ENCODE measurements around the gene LIMS2.

The LIMS2 gene

DNA sequence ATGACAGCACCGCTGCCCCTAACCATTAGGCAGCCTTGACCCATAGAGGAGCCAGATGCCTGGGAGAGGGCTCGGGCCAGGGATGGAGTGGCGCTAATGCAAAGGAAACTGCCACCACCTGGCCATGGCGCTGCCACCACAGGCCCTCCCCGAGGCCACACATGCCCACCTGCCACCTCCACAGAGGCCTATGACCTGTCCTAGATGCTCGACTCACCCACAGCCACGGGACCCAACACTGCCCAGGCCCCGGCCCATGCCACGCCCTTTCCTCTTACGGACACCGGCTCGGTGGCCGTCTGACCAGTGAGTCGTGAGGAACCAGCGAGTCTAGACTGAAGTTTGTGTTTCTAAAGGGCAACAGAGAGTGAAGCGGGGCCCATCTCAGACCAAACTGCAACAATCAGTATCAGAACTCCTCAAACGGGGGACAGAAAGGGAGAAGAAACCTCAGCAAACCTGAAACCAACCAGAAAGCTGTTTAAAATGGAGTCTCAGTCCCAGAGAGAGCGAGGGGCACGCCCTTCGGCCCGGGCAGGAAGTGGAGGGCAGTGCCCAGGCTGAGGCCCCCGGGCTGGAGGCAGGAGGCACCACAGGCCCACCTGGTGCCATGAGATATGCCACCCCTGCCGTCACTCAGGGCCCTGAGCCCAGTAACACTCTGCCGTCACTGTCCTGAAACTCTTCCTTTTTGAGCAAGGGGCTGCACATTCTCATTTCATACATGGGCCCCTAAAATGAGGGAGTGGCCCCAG lies 28.7 kb downstream of the LIMS2 start:
- H3K9me3 ChIP-seq (replicated peaks; ENCODE audit: low read length) = no peaks in the 10 kb centered on the region
- H3K27me3 ChIP-seq (ENCODE audit: control insufficient read depth, insufficient read depth, low read length) = no peaks in the 10 kb centered on the region
- no peak overlapping the region for H3K9ac ChIP-seq (ENCODE audit: low read depth, low read length)
- no peak overlapping the region for H3K4me3 ChIP-seq (ENCODE audit: low read length)
- H3K36me3 ChIP-seq (ENCODE audit: insufficient read depth, low read length) = no peaks in the 10 kb centered on the region
- H3K4me1 ChIP-seq (ENCODE audit: control insufficient read depth, insufficient read depth, low read length) = peaks cover 20% of the 10 kb centered on the region
- no peak overlapping the region for H3K4me2 ChIP-seq (ENCODE audit: low read length)

DNA sequence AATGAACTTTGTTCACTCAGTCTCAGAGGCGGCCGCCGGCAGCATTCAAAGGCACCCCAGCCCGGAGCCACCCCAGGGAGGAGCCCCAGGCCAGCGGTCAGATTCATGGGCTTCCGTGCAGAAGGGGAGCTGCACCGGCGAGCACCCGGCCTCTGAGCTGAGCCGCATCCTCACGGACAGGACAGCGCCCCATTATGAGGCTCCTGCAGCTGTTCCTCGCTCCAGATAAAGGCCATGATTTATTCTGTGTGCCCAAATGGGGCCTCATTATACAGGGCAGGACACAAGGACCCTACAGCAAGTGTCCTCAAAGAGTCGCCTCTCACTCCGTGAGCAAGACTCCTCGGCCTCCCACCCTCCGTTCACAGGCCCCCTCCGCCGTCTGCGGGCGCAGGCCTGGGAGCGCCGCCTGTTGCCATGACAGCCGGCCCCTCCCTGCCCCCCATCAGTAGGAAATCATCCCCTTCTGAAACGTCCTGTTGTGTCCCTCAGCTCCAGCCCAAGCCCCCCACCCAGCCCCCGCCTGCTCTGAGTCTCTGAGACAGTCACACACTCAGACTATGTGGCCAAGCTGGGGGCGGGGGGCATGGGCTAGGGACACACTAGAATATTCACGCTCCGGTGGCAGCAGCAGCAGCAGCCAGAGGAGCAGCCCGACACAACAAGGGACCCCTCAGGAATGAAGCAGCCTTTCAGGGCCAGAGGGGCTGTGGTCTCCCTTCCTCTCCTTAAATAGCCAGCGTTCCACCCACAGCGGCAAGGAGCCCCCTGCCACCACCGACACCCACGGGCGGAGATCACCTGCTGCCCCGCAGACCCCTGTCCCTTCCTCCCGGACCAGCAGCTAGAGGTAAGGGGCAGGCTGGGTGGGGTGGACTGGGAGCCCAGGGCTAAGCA lies 29.7 kb downstream of the LIMS2 start, which contains the start of gene GPR17:
TSS of gene GPR17 (plus strand) at position 759 of the 897 bp plus-strand sequence. CDS start 4,583 bp downstream, outside the sequence.
- H3K9ac ChIP-seq (ENCODE audit: low read depth, low read length) = no peak within 1 kb of the TSS

DNA sequence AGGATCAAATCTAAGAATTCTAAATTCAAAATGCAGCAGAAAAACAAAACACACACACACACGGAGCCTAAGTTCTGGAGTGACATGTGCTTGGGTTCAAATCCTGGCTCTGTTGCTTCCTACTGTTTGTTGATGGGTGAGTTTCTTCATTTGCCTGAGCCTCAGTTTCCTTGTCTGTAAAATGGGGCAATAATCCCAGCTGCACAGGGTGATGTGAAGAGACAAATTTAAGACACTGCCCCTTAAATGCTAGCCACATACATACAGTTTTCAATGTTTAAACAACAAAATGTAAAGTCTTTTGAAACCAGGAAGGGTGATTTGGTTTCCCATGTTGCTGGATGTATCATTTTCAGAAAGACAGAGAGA lies 30.3 kb downstream of the LIMS2 start:
- Histone ChIP-seq H3K36me3 (ENCODE audit: insufficient read depth, low read length) (no peaks in the 10 kb centered on the region), H3K9me3 (replicated peaks; ENCODE audit: low read length) (no peaks in the 10 kb centered on the region), H3K27me3 (ENCODE audit: control insufficient read depth, insufficient read depth, low read length) (no peaks in the 10 kb centered on the region), H3K9ac (ENCODE audit: low read depth, low read length) (no peak overlapping the region), H3K4me2 (ENCODE audit: low read length) (no peak overlapping the region), H3K4me1 (ENCODE audit: control insufficient read depth, insufficient read depth, low read length) (peaks cover 23% of the 10 kb centered on the region), H3K4me3 (ENCODE audit: low read length) (no peak overlapping the region)

More for the DNA sequence above, 29.7 kb downstream of the LIMS2 start, which contains the start of gene GPR17:
- H3K4me1 ChIP-seq (ENCODE audit: control insufficient read depth, insufficient read depth, low read length) = peaks cover 20% of the 10 kb centered on the region
- H3K36me3 ChIP-seq (ENCODE audit: insufficient read depth, low read length) = no peaks in the 10 kb centered on the region
- no peak within 1 kb of the TSS for H3K4me3 ChIP-seq (ENCODE audit: low read length)
- no peaks in the 10 kb centered on the region for H3K9me3 ChIP-seq (replicated peaks; ENCODE audit: low read length)
- no peak within 1 kb of the TSS for H3K4me2 ChIP-seq (ENCODE audit: low read length)
- no peaks in the 10 kb centered on the region for H3K27me3 ChIP-seq (ENCODE audit: control insufficient read depth, insufficient read depth, low read length)

GRCh38 chr2:127644066-127645025 lies 31.0 kb downstream of the LIMS2 start:
- Histone ChIP-seq H3K36me3 (ENCODE audit: insufficient read depth, low read length) (no peaks in the 10 kb centered on the region), H3K4me1 (ENCODE audit: control insufficient read depth, insufficient read depth, low read length) (peaks cover 27% of the 10 kb centered on the region), H3K4me3 (ENCODE audit: low read length) (no peak overlapping the region), H3K27me3 (ENCODE audit: control insufficient read depth, insufficient read depth, low read length) (no peaks in the 10 kb centered on the region), H3K9ac (ENCODE audit: low read depth, low read length) (no peak overlapping the region), H3K9me3 (replicated peaks; ENCODE audit: low read length) (no peaks in the 10 kb centered on the region), H3K4me2 (ENCODE audit: low read length) (no peak overlapping the region)

DNA sequence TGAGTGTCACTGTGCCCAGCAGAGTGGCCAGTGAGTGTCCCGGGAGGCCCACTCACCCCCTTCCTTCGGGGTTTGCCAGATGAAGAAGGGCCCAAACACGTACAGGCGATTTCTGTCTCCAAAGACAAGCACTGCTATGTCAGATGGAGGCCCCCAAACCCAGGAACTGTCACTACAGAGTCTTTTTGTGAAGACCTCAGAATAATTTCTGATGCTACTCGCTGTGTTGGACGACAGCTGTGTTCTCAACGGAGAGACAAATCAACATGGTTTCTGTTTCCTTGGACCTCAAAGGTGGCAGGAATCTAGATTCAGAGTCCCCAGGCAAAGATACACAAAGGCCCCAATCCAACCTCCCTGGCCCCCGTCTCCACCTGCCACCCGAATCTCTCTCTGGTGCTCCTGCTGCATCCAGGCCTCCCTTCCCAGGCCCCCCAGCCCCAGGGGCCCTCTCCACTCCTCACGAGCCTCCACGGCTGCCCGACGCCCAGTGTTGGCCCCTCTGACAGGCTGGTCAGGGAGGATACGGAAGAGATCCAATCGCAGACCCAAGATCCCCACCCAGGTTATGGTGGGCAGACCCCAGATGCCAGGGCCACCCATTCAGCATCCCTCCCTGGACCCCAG lies 31.8 kb downstream of the LIMS2 start:
- H3K9me3 ChIP-seq (replicated peaks; ENCODE audit: low read length) = no peaks in the 10 kb centered on the region
- no peak overlapping the region for H3K4me3 ChIP-seq (ENCODE audit: low read length)
- H3K4me2 ChIP-seq (ENCODE audit: low read length) = no peak overlapping the region
- peaks cover 31% of the 10 kb centered on the region for H3K4me1 ChIP-seq (ENCODE audit: control insufficient read depth, insufficient read depth, low read length)
- H3K9ac ChIP-seq (ENCODE audit: low read depth, low read length) = no peak overlapping the region
- H3K27me3 ChIP-seq (ENCODE audit: control insufficient read depth, insufficient read depth, low read length) = no peaks in the 10 kb centered on the region
- no peaks in the 10 kb centered on the region for H3K36me3 ChIP-seq (ENCODE audit: insufficient read depth, low read length)

GRCh38 chr2:127642706-127643438 lies 32.5 kb downstream of the LIMS2 start:
- H3K4me2 ChIP-seq (ENCODE audit: low read length) = no peak overlapping the region
- no peaks in the 10 kb centered on the region for H3K36me3 ChIP-seq (ENCODE audit: insufficient read depth, low read length)
- H3K4me1 ChIP-seq (ENCODE audit: control insufficient read depth, insufficient read depth, low read length) = peaks cover 34% of the 10 kb centered on the region
- H3K9ac ChIP-seq (ENCODE audit: low read depth, low read length) = no peak overlapping the region
- no peaks in the 10 kb centered on the region for H3K9me3 ChIP-seq (replicated peaks; ENCODE audit: low read length)
- H3K27me3 ChIP-seq (ENCODE audit: control insufficient read depth, insufficient read depth, low read length) = no peaks in the 10 kb centered on the region
- H3K4me3 ChIP-seq (ENCODE audit: low read length) = no peak overlapping the region

DNA sequence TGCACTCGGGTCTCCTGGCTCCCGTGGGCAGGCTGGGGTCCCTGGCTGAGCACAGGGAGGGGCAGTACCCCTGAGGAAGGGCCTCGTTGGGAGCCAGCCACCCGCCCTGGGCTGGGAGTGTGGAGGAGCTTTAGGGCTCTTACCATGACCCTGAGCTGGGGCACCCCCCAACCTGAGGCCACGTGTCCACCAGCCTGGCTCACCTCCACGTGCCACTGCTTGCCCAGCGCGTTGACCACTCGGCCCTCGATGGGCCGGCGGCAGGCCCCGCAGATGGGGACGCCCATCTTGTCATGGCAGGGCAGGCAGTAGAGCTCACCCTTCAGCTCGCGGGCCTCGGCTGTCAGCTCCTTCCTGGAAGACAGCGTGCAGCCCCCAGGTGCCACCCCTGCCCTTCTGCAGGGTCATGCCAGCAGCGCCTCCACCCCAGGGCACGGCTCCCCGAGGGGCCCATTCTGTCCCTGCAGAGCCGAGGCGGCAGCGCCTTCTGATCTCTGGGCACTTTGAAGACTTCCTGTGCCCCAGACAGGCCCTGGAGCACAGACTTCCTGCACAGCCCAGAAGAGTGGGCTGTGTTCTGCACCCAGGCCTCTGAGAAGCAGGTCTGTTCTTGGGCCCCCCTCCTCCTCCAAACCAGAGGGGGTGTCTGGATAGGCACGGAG lies 33.4 kb downstream of the LIMS2 start:
- no peaks in the 10 kb centered on the region for H3K9me3 ChIP-seq (replicated peaks; ENCODE audit: low read length)
- peaks cover 34% of the 10 kb centered on the region for H3K4me1 ChIP-seq (ENCODE audit: control insufficient read depth, insufficient read depth, low read length)
- H3K9ac ChIP-seq (ENCODE audit: low read depth, low read length) = no peak overlapping the region
- no peaks in the 10 kb centered on the region for H3K36me3 ChIP-seq (ENCODE audit: insufficient read depth, low read length)
- H3K4me2 ChIP-seq (ENCODE audit: low read length) = no peak overlapping the region
- no peaks in the 10 kb centered on the region for H3K27me3 ChIP-seq (ENCODE audit: control insufficient read depth, insufficient read depth, low read length)
- no peak overlapping the region for H3K4me3 ChIP-seq (ENCODE audit: low read length)

DNA sequence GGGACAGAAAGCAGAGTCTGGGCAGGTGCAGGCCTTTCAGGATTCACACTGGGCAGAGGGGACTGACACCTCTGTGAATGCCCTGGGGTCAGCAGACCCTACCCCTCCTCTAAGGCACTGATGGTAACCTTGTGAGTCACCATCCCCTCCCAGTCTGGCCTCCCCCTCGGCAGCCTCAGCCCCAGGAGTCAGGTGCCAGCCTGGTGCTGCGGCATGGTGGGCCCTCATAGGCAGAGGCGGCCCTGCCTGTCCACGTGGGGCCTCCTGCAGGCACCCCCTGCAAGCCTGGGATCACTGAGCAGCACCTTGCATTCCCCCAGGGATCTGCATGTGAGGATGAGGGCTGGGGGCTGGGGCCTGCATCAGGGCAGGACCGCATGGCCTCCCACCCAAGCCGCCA lies 34.2 kb downstream of the LIMS2 start:
- Histone ChIP-seq H3K27me3 (ENCODE audit: control insufficient read depth, insufficient read depth, low read length) (no peaks in the 10 kb centered on the region), H3K4me3 (ENCODE audit: low read length) (no peak overlapping the region), H3K4me2 (ENCODE audit: low read length) (no peak overlapping the region), H3K9ac (ENCODE audit: low read depth, low read length) (no peak overlapping the region), H3K9me3 (replicated peaks; ENCODE audit: low read length) (no peaks in the 10 kb centered on the region), H3K36me3 (ENCODE audit: insufficient read depth, low read length) (no peaks in the 10 kb centered on the region), H3K4me1 (ENCODE audit: control insufficient read depth, insufficient read depth, low read length) (peaks cover 30% of the 10 kb centered on the region)

DNA sequence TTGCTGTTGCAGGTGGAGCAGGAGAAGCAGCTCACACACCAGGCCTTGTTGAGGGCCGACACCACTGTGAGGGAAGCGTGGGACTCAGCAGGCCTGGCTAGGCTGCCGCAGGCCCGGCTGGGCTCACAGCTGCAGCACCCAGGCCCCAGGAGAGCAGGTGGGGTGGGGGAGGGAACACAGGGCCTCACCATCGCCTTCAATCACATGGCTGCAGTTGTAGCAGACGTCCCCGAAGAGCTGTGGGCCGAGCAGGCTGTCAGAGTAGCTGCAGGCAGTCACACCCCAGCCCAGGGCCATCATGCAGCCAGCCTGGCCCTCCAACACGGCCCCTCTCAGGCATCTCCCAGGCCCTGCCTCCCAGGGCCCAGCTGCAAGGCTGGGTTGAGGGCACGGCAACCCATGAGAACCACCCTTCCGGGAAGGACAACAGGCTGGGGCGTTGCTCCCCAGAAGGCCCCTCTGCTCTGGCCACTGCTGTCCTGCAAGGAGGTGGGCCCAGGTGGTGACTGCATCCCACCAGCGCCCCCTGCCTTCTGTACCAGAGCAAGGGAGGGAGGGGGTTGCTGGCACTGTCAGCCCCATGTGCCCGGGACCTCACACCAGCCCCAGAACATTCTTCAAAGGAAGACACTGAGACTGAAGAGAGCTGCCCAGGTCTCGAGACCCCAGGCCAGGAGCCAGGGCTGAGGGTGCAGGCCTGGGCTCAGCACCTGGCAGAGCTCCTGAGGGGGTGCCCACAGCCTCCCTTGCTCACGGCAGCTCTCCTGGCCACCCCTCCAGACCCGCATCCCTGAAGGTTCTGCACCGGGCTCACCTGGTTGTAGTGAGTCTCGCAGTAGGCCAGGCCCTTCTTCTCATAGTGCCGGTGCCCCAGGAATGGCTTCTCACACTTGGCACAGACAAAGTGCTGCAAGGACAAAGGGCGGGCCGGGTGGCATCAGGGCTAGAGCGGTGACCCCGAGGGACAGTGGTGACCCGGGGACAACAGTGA lies 35.0 kb downstream of the LIMS2 start:
- Histone ChIP-seq H3K9me3 (replicated peaks; ENCODE audit: low read length) (no peaks in the 10 kb centered on the region), H3K27me3 (ENCODE audit: control insufficient read depth, insufficient read depth, low read length) (no peaks in the 10 kb centered on the region), H3K4me3 (ENCODE audit: low read length) (no peak overlapping the region), H3K9ac (ENCODE audit: low read depth, low read length) (no peak overlapping the region), H3K4me1 (ENCODE audit: control insufficient read depth, insufficient read depth, low read length) (peaks cover 30% of the 10 kb centered on the region), H3K4me2 (ENCODE audit: low read length) (no peak overlapping the region), H3K36me3 (ENCODE audit: insufficient read depth, low read length) (peaks cover 3% of the 10 kb centered on the region)
